Measurements from ENCODE around the gene CD86.
"Not testable (repeated sequence)": the region's sequence is repeated elsewhere in the genome, so short reads cannot be mapped to it uniquely, and the experiment has no call there.

CD86 gene

DNA sequence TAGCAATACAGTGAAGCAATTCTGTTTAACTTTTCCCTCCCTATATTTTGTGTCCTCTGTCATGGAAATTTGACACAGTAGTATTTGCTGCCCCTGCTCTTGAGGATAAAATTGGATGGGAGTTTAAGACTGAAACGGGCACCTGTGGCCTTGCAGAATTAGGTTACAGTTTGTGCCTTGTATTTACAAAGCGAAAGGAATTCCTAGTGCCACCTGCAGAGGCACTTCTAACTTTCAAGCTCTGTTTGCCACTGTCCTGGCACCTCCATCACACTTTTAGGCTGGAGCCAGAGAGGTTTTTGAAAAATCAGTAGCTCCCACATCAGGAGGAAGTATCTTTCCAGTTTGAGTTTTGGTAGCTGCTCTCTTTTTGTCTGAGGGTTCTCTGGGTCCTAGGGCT lies 39.5 kb downstream of the CD86 start:
- DNase-seq: no peak

DNA sequence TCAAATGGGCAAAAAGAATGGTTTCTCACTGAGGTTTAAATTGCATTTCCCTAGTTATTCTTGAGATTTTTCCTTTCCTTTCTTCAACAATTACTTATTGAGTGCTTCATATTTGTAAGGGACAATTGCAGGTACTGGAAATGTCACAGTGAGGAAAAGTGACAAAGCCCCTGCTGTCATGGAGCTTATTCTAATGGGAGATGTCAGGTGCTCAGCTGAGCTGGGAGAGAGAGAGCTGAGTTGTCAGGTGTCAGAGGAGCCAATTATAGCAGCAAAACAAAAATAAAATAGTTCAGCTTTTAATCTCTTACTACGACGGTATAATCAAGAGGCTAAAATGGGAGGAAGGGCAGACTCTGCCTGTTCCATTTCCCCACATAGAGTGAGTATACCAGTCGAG lies 42.0 kb downstream of the CD86 start:
- no peak for DNase-seq

DNA sequence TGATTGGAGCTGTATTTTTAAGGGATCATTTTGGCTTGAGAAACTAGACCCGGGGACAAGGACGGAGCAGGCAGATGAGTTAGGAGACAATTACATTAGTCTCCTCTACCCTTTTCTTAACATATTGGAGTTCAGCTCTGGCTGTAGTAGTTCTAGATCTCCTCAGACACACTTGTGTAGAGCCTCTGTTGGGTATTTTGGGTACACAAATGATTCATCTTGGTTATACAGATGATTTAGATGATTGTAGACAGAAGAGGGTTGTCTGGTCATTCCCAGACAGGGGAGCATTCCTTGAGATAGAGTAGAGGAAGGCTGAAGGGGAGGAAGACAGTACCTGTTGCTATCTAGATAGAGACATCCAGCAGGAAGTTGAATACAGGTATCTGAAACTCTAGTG lies 43.4 kb downstream of the CD86 start:
- DNase-seq: no peak

DNA sequence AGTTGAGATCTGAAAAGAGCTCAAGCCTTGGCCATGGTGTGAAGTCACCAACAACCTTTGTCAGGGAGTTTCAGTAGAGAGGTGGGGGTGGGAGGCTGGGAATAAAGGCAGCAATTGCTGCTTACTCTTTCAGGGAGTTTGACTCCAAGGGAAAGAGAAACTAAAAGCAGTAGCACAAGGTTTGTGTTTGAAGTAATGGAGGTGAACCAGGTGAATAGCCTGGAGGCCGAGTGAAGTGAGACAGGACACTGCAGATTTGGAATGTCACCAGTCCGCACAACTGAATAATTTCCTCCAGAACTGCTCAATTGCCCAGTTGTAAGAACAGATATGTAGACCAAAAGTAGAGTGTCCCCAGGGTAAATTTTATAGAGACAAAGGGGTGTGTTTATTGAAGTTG lies 44.1 kb downstream of the CD86 start:
- DNase-seq: no peak

DNA sequence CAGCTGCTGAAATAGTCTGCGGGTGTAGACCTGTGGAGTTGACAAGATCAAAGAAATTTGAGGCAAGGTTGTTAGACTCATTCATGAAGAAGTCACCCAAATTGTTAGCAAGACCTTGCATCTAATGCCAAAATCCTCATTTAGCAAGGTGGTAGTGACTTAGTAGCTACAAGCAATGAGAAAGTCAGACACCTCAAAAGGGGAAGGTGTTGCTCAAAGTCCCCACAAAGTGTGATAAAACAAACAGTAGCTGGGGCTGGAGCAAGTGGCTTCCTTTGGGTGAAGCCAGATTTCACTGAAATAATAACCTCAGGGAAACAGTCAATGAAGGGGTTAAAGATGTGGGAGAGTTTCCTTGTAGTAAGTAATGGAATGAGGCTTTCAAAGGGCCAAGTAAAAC lies 44.9 kb downstream of the CD86 start:
- DNase-seq: no peak

DNA sequence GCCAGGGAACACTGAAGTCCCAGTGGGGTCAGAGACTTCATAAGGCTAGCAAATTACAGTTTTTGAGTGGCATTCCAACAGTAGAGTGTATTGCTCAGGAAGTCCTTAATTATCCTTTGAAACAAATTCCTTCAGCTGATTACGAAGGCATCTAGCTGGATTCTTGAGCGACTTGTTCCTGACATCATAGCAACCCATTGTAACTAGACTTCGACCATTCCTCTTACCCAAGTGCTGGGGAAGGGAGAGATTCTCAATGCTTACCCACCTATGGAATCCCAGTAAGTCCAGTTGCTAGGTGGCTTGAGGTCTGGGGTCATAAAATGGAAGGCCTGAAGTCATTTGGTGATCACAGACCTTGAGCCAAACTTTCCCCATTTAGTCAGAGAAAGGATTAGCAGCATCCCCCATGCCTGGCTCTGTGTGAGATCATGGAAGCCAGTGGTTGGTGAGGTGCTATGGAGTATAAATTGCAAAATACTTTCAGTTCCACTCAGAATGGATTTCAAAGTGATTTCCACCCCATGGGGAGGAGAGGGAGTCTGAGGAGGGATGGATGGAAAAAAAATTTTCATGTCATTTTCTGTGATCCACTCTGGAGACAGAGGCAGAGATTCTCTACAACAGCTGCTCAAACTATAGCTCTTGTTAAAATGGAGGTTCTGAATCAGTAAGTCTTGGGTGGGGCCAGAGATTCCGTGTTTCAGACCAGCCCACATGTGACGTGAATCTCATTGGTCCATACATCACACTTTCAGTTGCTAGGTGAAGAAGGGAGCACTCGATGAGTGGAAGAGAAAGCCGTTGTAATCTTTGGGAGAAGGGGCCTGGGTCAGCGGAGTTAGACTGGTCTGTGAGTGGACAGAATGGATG lies 45.7 kb downstream of the CD86 start:
- DNase-seq: no peak

DNA sequence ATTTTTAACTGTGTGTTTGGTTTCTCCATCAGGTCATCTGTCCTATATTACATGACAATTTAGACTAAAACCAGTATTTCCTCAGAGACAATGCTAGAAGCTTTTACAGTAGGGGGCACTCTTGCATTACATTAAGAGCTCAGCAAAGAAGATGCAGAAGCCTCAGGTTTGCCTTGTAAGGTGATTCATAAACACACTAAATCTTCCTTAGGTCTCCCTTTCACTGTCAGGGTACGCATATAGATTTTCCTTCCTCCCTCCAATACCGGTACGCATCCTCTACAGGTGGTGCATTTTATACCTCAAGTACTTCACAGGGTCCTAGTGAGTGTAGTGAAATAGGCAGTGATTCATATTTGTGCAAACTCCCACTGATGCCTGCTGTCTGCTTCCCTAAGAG lies 46.5 kb downstream of the CD86 start:
- DNase-seq: no peak

DNA sequence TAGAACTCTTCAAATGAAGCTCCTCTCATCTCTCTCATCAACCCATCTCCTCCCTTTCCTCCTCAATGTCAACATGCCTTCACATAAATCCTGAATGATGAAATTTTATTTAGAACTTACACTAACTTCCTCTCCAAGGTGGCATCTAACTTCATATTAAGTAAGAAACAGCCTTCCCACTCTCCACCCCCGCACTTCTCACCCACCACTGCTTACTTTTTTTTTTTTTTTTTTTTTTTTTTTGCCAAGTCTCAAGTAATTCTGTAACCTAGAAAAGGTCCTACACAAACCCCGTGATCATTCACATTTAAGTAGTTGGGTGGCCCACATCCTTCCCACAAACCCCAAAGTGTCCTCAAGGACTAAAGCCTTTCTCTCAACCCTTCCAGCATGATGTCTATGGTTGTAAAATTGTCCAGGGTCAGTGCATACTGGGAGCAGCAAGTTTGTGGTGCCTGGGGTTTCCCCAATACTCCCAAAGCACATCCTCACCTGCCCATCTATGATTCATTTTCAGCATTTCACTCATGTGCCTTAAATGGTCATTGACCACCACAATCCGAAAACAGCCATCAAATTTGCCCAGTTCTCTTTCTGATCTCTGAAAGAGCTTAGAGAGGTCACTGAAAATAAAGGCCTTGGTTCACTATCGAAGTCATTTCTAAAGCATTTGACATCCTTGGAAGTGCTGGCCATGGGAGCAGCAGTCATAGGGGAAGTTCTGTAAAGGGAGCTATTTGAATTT lies 47.2 kb downstream of the CD86 start:
- no peak for DNase-seq

DNA sequence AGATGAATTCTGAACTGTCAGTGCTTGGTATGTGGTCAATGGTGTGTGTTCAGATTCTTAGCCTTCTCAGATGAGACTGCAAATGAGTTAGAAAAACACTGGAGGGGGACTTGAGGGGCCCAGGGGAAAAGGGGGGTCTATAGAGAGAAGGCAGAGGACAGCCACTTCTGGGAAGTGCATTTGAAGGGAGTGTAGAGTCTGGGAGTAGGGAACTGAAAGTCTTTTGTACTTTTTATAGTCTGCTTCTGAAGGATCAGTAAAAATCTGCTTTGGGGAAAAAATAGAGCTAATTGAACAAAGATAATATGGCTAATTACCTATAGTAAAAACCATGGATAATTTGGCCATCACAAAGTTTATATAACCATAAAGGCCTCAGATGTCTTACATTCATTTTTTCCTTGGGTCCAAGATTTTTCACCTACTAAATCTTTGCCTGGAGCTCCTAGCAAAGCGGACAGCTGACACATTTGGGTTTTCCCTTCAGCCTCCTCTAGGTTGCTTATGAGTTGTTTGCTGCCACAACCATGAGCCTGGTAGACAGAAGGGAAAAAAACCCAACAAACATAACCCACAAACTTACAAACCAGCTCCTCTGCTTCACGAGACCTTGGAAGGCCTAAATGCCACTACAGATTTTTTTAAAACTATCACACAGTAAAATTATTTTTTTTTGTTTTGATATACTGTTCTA lies 48.8 kb downstream of the CD86 start:
- no peak for DNase-seq

DNA sequence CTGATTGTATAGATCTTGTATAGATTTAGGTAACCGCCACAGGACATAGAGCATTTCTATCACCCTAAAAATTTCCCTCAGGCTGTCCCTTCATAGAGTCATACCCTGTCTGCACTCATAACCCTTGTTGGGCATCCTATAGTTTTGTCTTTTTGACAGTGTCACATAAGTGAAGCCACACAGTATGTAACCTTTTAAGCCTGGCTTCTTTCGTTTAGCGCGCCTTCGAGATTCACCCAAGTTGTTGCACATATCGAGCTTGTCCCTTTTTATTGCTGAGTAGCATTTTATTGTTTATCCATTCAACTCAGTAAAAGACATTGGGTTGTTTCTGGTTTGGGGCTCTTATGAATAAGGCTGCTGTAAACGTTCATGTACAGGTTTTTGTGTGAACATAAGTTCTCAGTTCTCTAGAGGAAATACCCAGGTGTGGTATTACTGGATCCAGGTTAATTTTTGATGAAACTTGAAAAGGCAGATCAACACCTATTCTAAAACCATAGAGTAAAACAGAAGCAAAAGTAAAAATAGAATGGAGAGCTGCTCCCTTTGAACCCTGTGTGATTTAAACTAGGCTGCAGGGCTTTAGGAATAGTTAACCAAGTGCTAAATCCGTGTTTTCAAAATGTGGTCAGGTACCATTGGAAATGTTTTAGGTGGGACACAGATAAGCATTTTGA lies 49.5 kb downstream of the CD86 start:
- DNase-seq: no peak

DNA sequence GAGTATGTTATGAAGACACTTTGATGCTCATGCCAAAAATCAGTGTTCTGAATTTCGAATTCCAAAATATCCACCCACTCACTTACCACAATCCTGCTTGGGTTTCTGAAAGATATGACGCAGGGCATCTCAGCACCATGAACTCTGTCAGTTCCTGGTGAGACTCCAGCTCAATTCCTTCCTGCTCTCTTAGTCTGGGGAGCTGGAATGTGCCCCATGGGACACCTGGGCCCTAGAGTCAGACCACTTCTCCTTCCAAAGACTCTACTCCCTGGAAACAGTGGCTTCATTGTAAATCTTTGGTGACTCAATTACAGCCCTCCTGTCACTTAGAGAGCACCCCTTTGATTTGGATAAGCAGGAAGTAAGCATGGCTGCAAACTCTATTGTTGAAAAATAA lies 50.5 kb downstream of the CD86 start:
- no peak for DNase-seq

DNA sequence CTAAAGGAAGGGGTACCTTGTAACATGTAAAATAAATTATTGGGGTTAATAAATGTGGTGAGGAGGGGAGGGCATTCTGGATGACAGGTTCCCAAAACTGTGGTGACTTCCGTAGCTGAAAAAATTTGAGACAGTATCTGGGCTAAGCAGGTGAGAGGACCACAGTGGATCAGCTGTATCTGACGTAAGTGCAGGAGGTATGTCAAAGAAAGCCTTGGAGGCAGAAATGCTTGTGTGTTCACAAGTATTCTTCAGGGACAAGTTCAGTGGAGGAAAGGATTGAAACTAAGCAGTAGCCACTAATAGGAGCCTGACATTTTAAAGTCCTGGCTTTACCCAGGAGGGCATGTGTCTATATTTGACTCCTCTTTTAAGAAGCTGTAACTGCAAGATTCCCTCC lies 52.0 kb downstream of the CD86 start:
- DNase-seq: no peak

DNA sequence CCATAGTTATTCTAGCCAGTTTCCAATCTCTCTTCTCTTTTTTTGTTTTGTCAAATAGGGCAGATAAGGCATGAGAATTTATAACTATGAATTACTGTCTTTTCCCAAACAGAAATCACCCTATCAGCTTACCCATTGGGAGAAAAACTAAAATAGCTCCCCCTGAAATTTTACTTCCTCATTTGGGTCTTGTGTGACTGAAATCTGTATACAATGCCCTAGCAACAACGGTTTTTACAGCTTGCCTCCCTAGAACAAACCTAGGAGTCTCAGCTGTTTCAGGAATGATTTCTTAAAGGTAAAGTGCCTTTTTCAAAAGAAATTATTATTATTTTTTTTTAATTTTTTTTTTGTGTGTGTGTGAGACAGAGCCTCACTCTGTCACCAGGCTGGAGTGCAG lies 56.8 kb downstream of the CD86 start:
- DNase-seq: no peak

DNA sequence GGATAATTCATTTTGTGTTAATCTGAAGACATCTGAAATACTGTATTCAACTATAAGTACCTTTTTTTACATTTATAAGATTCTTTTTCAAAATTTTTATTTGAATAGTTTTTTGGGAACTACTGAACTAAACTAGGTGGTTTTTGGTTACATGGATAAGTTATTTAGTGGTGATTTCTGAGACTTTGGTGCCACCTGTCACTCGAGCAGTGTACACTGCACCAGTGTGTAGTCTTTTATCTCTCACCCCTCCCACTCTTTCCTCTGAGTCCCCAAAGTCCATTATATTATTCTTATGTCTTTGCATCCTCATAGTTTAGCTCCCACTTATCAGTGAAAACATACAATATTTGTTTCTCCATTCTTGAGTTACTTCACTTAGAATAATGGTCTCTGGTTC lies 57.6 kb downstream of the CD86 start:
- no peak for DNase-seq

DNA sequence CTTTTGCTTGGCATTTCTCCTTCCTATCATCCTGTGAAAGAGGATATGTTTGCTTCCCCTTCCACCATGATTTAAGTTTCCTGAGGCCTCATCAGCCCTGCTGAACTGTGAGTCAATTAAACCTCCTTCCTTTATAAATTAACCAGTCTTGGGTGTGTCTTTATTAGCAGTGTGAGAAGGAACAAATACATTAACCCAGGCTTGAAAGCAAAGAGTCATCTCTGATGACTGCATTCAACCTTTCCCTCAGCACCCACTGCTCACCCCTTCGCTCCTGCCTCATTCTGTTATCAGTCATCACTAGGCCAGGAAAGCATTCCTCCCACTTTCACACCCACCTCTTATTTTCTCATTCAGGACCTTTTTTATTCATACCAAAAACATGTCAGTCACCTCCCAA lies 68.7 kb downstream of the CD86 start:
- DNase-seq: no peak

DNA sequence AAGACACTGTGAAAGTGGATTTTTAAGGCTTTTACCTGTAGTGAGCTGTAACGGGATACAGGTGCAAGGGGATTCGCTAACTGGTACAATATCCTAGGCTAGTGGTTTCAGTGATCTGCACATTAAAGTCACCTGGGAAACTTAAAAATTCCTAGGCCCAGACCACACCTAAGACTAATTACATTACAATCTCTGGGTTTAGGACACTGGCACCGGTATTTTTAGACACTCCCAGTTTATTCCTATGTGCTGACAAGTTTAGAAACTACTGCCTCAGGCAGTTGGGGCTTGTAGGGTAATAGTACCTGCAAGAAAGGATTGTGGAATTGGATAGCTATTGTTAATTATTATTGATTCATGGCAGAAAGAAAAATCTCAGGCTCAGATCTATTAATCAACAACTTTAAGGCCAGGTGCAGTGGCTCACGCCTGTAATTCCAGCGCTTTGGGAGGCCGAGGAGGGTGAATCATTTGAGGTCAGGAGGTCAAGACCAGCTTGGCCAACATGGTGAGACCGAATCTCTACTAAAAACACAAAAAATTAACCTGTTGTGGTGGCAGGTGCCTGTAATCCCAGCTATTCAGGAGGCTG lies 77.9 kb downstream of the CD86 start:
- DNase-seq: no peak

DNA sequence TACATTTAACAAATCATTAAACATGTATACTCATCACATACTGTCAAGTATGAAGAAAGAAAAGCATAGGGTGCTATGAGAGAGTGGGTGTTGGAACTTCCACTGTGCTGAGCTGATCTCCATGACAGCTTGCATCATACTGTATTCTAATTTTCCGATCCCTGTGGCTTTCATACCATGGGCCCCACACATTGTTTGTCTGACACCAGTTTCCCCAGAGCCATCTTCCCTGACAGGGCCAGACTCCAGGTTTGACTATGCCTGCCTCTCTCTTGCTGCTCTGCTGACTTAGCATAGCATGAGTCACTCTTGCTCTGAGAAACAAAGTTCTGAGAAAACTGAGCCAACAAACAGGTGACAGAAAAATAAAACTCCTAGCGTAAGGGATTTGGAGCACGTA lies 91.3 kb downstream of the CD86 start:
- no peak for DNase-seq

DNA sequence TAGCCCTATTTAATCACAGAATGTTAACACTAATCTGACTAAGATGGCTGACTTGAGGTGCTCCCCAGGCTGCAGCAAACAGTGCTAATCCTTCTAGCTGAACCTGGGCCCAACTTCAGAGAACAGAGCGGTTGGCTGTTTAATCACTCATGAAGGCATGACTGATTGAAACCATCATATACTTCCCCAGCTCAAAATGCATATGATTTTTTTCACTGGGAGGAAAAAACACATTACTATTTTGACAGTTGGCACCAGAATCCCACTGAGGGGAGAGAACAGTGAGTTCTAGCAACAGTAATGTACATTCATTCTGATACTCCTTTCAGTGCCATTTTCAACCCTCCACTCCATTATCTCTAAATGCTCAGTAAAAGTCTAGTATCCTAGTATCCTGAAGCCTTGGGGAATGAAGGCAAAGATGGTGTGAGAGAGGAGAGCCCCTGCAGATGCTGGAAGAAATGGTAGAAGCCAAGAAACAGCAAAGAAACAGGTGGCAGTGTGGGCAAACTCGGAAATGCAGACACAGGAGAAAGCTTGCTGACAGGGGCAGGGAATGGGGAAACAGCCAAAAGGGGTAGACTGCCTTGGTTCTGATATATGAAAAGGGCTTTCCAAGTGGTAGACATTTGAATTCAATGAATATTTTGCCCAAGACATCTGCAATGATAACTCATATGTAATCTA lies 93.9 kb downstream of the CD86 start:
- no peak for DNase-seq

DNA sequence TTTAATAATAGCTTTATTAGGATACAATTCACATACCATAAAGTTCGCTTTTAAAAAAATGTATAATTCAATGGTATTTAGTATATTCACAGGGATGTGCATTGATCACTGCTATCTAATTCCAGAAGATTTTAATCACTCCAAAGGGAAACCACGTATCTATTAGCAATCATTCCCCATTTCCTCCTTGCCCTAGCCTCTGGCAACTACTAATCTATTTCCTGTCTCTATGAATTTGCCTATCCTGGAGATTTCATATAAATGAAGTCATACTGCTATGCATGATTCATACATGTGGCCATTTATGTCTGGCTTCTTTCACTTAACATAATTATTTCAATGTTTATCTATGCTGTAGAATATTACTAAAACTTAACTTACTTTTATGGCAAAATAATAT lies 96.3 kb downstream of the CD86 start:
- no peak for DNase-seq

DNA sequence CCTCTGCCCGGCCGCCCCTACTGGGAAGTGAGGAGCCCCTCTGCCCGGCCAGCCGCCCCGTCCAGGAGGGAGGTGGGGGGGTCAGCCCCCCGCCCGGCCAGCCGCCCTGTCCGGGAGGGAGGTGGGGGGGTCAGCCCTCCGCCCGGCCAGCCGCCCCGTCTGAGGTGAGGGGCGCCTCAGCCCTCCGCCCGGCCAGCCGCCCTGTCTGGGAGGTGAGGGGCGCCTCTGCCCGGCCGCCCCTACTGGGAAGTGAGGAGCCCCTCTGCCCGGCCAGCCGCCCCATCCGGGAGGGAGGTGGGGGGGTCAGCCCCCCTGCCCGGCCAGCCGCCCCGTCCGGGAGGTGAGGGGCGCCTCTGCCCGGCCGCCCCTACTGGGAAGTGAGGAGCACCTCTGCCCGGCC lies 109.8 kb downstream of the CD86 start:
- DNase-seq: not testable (repeated sequence)

DNA sequence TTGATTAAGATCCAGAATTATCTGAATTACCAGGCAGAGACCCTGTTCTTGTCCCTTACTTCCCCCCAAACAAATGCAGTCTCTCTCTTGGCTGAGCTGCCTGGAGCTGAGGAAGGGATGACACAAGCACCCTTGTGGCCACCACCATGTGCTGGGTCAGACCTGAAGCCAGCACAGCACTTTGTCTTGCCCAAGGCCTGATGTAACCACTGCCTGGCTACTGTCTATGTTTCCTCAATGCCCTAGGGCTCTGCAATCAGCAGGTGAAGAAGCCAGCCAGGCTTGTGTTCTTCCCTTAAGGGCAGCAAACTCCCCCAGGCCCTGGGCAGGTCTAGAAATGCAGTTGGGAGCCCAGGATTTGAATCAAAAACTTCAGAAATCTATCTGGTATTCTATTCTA lies 112.5 kb downstream of the CD86 start:
- DNase-seq: no peak

DNA sequence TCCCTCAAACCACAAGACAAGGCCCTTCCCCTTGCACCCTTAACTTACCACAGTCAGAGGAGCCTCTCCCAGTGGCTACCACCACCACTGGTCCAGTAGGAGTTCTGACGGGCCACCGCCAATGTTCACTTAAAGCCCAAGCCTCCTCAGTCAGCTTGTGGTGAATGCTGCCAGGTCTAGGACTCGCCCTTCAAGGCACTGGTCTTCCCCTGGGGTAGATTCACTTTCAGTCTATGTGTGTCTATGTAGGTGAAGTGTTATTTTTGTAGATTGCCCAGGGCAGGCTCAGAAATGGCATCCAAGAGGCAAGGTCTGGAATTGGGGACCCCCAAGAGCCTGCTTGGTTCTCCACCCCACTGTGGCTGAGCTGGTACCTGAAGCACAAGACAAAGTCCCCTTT lies 112.9 kb downstream of the CD86 start:
- no peak for DNase-seq

Measured in NCI-H524 treated with DMSO at 0.1 percent for 48 hours (cell line).